GM18502 (cell line): Measurements from ENCODE around the gene KCNJ11.

Experiments
- ATAC-seq: cut with Tn5 transposase; IDR thresholded peaks from one replicate; pipeline ENCODE4 v1.9.1; 2021; ENCODE audit warnings: mild to moderate bottlenecking; ENCODE audit not compliant: unreplicated experiment, poor library complexity

The KCNJ11 gene

DNA sequence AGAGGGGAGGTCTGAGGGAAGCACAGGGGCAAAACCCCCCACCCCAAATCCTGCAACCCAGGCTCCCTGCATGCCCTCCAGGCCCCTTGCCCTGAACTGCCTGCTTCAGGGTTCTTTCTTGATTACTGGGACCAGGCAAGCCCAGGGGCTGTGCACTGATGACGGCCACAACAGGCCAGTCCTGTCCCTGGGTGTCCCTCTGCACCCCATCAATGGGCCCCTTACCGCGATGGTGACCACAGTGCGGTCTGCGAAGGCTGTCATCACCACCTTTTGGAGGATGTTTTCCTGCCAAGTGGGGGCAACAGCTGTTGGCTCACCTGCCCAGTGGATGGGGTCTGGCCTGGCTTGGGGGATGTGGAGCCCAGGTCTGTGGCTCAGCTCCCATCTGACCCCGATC lies 5.0 kb upstream of the KCNJ11 start:
- no peak for ATAC-seq

GRCh38 chr11:17392872-17393271 lies 4.4 kb upstream of the KCNJ11 start:
- no peak for ATAC-seq

DNA sequence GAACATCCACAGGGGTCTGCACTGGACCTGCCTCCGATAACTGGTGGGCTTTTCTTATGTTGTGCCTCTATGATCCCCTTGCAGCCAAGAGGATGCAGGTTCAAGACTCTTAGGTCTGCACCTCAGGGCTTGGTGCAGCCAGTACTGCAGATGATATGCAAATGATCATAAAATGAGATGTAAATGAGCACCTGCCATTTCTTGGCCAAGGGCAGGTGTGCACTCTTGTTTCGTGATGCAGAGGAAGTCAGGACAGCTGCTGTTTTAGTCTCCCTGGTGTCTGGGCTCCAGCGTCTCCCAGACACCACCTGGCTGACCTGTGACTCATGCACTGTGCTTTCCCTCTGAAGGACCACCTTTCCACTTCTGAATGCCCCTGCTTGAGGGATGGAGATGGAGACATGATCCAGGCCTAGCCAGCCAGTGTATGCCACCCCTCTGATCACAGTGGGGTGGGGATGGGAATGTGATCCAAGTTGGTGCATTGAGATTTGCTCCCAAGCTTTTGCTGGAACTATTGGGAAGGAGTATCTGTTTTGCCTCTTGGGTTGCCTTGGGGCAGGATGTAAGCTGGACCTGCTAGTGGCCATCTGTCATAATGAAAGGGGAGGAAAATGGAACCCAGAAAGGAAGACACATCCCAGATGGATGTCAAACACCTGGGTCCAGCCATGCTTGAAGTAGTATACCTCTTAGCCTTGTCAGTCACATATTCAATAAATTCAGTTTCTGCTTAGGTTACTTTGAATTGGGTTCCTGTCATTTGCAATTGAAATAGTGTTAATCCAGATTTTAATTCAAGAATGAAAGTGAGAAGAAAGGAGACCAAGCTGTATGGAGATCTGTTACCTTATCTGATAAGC lies 3.3 kb upstream of the KCNJ11 start:
- ATAC-seq: no peak

DNA sequence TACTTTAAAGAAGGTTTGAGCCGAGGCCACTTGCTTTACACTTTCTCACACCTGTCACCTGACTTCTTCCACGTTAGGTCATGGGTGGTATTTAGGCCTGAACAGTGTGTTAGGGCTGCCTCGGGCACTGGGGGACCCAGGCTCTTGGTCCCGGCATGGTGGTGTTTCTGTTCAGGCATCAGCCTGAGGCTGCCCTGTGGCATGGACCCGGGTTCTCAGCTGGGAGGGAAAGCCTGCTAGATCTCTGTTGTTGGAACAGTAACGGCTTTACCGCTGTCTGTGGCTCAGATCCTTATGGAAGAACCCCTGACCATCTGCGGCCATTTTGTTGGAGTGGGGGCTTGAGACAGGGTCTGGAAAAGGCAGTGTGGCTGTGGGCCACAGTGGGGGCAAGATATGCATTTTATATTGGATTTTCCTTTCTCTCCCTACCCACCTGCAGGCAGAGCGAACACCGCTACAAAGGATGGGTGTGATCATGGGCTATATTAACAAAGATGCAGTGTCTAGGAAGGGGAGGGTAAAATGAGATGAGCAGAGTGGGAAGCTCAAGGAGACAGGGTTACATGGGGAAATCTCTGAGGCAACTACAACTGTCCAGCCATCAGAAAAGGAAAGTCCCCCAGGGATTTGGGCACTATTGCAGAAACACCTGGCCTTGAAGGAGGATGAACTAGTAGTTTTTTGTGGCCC lies 1.6 kb upstream of the KCNJ11 start:
- ATAC-seq: no peak

DNA sequence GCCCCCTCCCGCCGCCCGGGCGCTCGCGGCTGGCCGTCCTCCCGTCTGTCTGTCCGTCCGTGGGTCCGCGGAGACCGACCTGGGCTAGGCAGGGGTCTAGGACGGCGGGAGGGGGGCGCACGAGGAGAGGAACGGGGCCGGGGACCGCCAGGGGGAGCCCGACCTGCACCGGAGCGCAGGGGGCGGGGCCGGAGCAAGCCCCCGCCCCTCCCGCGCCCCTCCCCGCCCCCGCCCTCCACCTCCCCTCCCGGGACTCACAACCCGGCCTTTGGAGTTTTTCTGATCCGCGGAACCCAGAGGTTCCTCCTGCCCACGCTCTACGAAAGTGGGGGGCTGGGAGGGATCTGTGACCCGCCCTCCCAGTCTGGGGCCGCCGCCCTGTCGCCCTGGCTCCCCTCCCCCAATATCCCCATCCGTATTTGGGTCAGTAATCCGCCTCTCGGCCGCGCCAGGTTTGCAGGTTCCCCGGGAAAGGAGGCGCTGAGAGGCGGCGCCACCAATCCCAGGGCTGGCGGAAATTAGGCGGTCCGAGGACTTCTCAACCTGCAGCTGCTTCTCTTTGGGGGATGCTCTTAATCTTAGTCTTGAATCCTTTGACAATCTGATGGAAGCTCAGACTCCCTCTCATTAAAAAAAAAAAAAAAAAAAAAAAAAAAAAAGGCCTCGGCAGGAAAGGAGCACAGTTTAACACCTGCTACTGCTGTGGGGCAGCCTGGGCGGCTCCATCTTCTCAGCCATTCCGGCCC lies 925 bp upstream of the KCNJ11 start:
- peak; percentile 71 for ATAC-seq

DNA sequence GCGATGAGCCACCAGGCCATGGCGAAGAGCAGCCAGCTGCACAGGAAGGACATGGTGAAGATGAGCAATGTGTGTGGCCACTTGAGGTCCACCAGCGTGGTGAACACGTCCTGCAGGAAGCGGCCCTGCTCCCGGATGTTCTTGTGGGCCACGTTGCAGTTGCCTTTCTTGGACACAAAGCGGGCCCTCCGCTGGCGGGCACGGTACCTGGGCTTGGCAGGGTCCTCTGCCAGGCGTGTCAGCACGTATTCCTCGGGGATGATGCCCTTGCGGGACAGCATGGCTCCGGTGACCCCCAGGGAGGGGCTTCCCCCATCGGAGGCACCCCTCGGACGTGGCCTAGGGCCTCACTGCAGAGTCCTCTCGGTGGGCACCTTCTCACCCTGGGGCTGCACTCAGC lies 648 bp downstream of the KCNJ11 start:
- no peak for ATAC-seq

GRCh38 chr11:17387254-17387653 lies 1.2 kb downstream of the KCNJ11 start:
- ATAC-seq: no peak

- peak; percentile 63 for ATAC-seq
Observed at GRCh38 chr11:17386331-17387084, 2.0 kb downstream of the KCNJ11 start.

DNA sequence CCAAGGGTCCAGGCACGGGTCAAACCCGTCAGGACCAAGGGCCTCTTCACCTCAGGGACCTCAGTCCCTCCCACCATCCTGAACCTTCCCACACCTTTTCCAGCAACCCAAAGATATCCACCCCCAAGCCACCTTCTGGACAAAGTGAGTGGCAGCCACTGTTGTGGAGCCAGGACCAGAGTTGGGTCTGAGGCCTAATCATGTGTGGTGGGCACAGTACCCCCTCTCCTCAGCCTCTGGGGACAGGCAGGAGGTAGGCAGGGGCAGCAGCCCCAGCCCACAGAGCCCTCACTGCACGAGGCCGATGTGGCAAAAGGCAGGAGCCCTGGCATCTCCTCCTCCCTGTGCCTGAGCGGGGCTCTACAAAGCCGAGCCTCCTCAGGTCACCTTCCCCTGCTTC lies 2.5 kb downstream of the KCNJ11 start:
- ATAC-seq: no peak

GRCh38 chr11:17385492-17385891 lies 3.0 kb downstream of the KCNJ11 start:
- ATAC-seq: no peak

- ATAC-seq: no peak
Observed at GRCh38 chr11:17384002-17384511, 4.4 kb downstream of the KCNJ11 start.

- no peak for ATAC-seq
Observed at GRCh38 chr11:17383461-17383860, 5.0 kb downstream of the KCNJ11 start.

DNA sequence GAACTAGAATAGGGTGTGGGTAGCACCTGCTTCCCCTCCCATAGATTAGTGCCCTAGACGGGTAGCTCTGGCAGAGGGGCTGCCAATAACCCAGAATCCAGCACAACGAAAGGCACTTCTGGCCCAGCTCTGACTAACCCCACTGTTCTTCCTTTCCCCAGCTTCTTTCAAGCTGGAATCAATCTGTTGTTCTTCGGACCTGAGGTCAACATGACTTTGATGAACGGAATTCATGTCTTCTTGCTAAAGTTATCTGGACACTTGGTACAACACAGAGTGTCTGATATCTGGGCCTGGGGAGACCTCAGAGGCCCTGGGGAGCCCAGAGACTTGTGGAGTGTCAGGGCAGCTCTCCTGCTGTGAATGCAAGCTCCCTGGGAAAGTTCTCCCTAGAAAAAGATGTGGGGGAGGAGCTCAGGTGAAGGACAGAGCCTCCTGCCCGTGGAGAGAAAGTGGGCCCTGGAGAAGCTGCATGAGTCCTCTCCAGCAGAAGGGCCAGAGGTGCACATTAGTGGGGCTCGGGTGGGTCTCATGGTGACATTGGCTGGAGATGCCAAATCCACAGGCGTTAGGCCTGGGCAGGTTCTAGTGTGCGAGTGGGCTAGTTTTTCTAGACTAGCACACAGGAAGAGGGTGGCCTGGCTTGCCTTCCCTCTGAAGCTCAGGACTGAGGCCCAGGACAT lies 6.3 kb downstream of the KCNJ11 start:
- ATAC-seq: no peak

DNA sequence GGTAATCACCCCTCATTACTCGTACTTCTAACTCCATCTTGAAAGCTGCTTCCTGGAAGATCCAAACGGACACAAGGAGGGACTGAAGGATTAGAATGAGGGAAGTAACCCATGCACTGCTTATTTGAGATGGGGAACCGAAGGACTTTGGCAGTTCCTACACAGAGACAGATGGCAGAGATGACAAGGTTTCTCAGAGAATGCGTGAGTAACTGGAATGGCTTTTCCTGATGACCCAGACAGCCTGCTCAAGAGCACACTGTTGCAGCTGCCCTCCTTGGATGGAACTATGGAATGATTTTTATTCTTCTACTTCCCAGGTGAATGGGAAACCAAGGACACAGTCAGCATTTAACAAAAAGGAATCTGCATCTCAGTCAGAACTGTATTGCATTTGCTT lies 7.3 kb downstream of the KCNJ11 start:
- ATAC-seq: no peak

- ATAC-seq: no peak
Observed at GRCh38 chr11:17379383-17380180, 8.9 kb downstream of the KCNJ11 start.

- no peak for ATAC-seq
Observed at GRCh38 chr11:17378655-17379054, 9.8 kb downstream of the KCNJ11 start.

DNA sequence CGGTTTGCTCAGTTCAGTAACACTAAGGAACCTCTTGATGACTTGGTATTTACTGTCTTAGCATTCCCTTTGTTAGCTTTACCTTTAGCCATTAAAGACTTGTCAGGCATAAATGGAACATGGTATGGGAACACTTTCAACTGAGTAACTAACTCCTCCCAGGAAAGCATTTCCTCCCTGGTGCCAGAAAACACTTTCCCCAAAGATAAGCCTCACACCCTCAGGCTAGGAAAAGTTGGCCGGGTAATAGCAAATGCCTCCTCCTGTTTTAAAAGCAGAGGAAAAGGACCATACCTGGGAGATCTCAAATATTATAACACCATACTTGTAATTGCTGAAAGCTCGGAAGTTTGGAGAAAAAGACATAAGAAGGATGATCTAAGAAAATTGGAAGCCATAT lies 12.0 kb downstream of the KCNJ11 start:
- ATAC-seq: no peak

GRCh38 chr11:17375547-17375946 lies 12.9 kb downstream of the KCNJ11 start:
- ATAC-seq: no peak

DNA sequence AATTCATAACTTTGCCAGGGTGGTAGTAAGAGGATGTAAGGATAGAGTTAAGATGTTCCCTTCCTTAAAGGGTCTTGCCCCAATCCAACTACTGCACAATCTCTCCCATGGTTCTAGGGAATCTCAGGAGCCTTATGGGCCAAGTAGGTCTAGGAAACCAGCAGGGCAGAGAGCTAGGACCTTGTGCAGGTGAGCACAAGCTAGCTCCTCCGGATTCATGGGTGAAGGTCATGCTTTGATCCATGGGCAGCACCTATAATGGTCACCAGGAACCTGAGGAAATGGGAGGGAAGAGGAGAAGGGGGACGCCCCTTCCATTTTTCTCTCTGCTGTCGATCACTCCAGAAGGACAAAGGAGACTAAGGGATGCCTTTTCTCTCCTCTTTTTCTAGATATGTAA lies 16.8 kb downstream of the KCNJ11 start:
- no peak for ATAC-seq
